GM19463 (cell line): ENCODE results near the gene CACNA1C.

Experiments used
- ATAC-seq: cut with Tn5 transposase; IDR thresholded peaks from one replicate; pipeline ENCODE4 v1.9.1; 2021; ENCODE audit warnings: mild to moderate bottlenecking, moderate library complexity; ENCODE audit not compliant: unreplicated experiment

The CACNA1C gene

DNA sequence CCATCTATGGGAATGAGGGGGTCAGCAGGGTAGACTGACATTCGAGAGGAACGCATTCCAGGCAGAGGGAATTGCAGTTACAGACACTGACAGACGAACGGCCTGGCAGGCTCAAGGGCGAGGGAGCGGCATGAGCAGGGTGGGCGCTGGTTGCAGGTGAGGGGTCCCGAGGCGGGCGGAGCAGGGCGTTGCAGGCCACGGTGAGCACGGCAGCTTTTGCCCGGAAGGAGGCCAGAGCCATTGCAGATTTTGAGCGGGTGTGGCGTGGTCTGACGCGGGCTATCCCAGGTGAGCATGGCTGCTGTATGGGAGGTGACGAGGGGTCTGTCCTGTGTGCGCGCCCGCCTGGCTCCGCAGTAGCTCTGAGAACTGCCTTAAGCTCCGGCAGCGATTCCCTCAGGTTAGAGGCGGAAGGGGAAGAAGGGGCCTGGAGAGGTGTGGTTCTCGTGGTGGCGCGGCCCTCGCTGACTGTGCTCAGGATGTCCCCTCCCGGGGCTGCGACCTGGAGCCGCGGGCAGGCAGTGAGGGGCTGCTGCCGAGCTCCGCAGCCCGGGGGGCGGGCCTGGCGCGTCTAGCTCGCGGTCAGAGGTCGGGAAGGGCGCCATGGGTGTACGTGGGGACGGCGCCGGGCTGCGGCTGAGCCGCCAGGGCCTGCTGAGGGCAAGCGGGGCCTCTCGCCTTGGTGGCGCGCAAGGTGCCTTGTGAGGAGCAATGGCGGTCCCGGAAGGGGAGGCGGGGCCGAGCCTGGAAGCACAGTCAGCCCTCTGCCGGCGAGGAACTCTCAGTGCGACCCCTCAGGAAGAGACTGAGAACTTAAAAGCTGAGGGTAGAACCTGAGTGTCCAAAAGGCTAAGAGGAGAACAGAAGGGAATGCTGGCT lies 177.1 kb downstream of the CACNA1C start:
- ATAC-seq = no peak

DNA sequence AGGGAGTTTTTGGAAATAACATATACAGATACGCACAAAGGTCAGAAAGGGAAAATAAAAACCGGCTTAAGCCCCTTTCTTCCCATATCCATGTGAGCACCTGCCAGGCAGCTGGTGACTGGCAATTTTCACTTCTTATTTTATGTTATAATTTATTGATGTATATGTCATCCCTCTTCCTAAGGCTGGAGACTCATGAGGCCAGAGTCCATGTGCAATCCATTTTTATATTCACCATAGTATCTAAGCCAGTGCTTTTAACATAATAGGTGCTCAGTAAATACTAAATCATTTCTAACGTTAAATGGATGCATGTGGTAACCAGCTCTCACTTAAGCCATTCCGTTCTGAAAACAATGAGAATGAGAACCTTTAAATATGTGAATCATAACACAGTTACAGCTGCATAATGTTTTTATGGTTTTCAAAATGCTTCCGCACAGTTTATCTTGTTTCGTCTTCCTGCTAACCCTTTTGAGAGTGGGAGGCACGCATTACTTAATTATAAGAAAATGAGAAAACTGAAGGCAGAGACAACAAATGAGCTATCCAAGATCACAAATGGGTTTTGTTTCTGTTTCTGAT lies 178.3 kb downstream of the CACNA1C start:
- no peak for ATAC-seq

DNA sequence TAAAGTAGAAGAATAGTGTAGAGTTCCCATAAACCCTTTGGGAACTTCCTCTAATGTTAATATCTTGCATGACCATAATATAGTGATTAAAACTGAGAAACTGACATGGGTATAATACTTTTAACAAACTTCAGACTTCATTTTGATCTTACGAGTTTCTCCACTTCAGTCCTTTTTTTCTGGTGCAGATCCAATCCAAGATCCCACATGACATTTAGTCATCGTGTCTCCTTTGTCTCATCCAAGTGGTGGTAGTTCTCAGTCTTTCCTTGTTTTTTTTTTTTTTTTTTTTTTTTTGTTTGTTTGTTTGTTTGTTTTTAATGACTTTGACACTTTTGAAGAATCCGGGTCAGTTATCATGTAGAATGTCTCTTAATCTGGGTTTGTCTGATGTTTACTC lies 179.2 kb downstream of the CACNA1C start:
- ATAC-seq = no peak

DNA sequence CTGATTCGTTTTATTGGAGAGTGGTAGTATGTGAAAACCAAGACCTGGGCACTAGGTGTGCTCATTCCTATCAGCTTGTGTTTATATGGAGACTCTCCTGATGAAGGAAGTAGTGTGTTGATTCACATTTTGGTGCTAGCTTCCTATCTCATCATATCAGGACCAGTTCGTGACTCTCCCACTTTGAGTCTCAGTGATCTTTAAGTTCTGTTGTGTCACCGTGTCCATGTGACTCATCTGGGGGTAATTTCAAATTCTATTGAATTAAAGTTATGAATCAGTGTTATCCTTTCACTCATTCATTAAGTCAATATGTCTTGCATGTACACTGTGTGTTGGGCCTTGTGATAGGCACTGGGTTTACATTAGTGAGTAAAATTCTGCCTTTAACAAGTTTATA lies 180.2 kb downstream of the CACNA1C start:
- ATAC-seq = no peak

DNA sequence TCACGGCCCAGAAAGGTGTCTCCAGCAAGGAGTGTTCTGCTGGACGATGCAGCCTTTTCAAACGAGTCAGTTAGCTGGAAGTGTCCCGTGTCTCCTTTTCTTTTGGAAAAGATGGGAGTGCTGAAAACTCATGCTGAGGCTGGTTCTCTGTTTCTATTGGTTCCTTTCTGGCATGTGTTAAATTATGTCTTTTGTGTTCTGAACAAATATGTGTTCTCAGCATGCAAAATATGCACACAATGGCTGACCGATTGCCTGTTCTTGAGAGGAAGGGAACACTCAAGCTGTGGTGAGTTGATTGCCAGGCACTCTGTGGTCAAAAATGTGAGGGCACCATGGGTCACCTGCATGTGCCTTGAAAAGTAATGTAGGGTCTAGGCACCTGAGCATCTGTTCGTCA lies 181.3 kb downstream of the CACNA1C start:
- ATAC-seq = no peak

DNA sequence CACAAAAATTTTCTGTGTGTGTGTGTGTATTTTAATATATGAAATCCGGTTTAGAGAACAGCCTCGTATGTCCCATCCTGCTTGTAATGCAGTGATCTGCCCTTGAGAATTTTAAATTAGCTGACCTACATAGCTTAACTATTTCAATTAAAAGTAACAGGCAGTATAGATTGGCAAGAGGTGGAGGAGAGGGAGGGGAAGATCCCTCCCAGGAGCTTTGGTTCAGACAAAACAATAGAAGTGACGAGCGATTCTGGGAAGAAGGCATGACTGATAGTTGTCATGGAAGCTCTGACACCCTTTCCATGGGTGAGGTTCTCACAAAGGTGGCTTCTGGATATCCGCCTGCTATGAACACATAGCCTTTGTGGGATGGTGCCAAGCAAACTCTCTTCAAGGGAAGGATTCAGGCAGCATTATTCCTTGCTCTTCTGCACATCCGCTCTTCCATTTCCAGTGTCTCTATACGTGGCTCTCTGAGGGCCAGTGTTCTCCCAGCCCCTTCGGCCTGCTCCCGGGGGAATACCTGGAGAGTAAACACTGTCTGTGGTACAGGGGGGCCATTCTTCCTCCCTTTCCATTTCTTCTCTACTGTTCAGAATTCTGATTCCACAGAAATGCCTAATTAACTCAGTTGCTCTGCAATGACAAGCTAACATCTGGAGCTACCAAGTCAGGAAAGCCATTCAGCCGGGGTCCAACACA lies 182.0 kb downstream of the CACNA1C start:
- no peak for ATAC-seq

DNA sequence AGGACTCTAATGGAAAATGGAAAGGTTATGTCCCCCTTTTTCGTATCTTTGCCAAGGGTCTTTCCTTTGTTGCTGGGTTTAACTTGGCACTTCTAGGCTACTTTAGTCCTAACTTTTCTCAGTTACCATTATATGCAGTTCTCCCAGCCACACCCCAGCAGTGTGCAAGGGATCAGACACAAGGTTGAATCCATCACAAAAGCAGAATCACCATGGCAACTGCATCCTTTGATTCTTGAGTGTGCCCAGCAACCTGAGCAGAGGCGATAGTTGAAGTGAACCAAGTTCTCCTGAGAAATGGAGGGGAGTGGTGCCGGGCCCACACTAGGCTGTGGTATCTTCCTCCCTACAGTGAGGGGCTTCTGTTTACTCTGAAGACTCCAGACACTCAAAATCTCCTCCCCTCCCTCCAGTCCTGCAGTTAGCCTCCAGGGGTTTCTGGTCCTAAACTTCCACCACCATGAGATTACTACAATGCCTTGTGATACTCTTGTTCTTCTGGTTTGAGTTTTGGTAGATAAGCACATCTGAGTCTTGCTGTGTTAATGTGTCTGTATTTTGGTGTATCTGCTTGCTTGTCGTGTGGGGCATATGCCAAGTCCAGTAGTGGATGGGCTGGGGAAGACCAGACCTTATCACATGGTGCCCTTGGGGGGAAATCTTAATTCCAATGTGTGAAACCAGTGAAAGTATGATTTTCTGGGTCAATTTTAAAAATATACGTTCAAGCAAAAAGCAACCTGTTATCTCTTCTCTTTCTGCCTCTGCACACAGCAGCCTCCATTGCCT lies 183.9 kb downstream of the CACNA1C start:
- no peak for ATAC-seq

DNA sequence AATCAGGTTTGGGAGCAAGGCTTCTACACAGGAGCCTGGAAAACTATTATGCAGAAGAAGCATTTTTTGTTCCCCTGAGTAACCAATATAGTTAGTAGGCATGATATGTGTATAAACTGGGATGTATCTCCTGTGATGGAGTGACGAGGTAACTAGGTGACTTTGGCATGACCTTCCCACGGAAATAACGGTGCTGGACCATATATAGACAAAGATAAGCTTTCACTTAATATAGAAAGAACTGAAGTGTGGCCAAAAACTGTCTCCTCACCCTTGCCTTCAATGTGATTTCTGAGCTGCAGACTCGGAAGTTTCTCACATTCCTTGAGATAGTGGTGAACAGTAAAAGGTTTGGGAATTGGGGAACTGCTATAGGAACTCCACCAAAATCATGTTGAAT lies 185.3 kb downstream of the CACNA1C start:
- ATAC-seq = no peak

DNA sequence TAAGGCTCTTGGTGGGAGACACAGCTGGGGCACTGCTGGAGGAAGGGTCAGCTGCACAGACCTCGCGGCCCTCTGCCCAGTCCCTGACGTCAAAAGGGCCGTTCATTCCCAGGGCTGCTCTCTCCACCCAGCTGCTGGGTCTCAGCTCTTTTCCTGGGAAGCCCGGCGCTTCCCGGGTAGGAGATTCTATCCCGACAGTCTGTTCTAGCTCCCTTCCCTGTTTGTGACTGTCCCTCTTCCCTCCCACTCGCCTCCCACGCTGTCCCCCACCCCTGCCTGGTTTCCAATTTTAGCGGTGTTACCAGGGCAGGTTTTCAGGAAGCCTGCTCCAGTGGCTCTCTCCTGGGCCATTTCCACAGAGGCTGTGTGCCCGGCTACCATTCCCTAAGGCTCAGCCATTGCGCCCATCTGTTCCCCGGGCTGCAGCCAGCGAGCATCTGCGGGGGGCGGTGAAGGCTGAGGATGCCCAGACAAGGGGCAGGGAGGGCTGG lies 186.6 kb downstream of the CACNA1C start:
- no peak for ATAC-seq

DNA sequence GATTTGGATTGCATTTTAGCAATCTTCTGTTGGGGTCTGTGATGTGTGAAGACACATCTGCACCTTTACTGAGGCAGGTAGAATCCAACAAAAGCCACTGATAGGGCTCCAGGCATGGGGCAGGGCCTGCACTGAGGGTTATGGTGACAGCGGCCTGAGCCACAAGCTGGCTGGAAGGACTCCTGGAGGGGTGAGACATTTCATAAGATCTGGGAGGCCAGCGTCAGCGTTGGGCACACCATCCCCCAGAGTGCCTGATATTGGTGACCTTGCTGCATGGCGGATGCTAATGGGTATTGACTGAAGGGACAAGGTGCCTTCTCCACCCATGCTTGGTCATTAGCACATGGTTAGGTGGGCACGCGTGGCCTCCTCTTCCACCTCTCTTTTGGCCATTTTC lies 187.6 kb downstream of the CACNA1C start:
- ATAC-seq = no peak

DNA sequence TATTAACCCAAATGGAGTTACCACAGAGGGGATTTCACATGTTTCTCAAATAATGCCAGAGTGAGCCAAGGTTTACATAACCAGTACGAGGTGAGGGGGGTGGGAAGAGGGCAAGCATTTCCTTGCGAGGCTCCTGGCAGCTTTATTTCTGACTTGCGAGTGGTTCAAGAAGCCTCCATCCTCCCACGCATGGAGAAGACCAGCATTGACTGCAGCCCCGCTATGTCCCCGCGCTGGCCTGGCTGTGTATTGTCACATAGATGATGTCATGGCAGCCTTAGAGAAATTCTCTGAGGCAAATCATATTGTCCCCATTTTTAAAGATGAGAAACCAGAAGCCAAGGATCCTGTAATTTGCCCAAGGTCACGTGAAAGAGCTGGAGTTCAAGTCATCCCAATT lies 188.2 kb downstream of the CACNA1C start:
- ATAC-seq = no peak

DNA sequence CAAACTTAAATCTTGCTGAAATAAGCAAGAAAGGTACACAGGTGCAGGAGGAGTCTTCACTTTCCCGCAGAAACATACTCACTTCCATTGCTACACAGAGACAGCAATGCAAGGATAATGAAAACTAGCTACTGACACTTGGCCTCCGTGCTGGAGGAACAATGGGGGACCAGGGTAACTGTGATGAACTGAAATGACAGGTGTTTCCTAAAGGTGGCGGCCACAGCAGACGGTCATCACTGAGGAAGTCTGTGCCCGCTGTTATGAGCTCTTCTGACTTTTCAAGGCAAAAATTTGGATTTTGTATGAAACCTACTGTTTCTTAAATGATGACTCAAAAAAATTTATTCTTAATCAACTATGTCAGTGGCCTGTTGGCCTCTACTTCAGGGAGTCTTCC lies 189.4 kb downstream of the CACNA1C start:
- no peak for ATAC-seq

DNA sequence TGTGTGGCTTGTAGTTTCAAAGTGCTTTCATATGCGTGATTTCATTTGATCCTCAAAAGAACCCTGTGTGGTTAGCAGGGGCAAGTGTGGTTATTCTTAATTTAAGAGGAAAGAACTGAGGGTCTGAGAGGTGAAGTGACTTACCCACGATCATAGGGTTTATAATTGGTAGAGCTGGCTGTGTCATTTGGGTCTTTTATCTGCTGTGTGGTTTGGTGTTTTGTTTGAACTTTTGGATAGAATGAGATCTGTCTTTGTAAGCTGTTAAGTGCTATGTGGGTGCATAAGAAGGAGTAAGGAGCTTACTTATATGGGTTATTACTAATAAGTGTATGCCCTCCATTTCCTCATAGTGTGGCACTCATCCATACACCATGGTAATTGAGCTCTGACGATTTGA lies 190.0 kb downstream of the CACNA1C start:
- no peak for ATAC-seq

DNA sequence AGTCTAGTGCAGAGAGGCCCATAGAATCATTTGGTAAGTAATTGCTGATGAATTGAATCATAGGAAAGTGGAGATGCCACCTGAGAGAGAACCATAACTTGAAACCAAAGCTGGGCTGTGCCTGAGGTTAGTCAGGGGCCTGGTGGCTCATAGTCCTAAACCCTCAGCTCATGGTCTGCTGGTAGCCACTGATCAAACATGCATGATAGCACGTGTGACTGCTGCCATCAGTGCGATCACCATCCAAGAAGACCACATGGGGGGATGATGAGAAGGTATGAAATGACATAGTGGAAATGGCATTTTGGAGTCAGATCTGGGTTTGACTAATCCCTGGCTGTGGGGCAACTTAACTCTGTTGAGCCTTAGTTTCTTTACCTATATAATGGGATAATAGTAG lies 190.5 kb downstream of the CACNA1C start:
- no peak for ATAC-seq

DNA sequence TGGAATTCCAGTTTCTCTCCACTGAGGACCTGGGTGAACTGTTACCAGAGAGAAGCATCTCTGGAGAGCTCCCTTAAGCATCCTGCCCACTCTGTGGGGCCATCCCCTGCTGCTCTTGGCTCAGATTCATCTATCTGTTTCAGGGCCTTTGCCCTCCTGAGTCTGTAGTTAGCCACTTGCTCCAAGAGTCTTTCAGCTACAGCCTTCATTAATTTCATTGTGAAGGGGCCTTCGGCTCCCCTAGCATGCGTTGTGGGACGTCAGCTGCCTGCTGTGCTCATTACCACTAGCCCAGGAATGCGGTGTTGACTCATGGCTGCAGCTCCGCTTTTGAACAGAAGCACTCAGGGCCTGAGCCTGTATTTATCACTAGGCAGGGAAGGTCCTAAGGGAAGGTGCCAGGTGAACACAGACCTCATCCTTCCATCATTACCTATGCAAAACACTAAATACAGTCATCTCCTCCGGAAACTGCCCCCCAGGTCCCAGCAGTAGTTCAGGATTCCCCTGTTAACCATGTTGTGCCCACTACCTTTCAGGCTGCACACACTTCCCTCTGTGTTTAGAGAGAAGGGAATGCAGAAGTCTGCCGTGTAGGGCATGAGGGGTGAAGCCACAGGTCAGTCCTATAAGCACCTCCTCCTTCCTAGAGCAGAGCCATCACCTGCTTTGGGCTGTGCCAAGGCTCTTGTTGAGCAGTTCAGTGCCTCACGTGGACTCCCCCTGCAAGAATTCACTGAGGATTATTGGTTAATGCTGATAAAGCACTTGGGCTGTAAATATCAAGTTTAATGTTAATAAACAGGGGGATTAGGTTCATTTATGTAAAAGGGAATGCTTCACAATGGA lies 191.4 kb downstream of the CACNA1C start:
- no peak for ATAC-seq

DNA sequence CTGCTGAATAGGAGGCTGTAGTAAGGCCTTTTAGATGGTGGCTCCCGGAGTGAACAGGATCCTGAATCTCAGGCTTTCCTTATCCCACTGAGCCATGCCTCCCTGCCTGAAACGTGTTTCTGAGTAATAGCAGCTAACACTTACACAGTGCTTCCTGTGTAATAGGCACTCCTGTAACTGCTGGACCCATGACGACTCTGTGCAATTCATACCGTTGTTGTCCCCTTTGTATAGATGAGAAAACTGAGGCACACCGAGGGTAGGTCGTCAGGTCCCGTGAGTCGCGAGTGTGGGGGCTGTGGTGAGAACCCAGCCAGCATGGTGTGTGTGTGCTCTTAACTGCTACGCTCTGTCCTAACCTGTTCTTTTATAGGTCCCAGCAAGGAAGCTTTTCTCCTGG lies 193.6 kb downstream of the CACNA1C start:
- no peak for ATAC-seq

DNA sequence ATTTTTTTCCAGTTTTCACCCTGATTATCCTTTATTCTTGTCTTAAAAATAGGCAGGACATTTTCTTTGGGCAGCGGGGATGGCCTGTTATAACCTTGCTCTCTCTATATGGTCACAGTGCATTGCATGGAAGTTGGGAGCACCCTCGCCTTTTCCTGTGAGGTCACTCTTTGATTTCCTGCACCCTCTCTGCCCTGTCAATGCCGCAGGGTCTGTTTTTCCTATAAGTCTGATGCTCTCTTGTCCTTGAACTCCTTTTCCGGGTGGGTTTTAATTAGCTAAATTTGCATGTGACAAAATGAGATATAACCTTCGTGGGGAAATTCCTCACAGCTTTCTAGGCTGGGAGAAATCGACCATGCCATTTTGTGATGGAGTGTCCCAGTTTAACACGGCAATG lies 194.3 kb downstream of the CACNA1C start:
- no peak for ATAC-seq

DNA sequence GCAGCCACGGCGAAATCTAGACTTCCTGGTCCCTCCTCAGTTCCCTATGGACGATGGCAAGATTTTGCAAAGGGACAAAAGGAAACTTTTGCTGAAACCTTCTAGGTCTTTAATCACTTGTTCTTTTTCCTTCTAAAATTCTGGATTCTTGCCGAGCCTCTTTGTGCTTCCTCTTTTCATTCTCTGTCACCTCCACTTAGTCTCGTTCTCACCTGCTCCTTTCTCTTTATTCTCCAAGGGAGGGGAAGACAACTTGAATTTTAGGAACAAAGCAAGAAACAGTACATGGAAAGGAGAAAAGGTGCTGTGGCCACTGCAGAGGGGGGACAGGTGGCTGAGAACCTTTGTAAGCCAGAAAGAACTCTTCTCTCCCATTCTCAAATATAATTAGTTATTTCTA lies 194.8 kb downstream of the CACNA1C start:
- ATAC-seq = no peak

DNA sequence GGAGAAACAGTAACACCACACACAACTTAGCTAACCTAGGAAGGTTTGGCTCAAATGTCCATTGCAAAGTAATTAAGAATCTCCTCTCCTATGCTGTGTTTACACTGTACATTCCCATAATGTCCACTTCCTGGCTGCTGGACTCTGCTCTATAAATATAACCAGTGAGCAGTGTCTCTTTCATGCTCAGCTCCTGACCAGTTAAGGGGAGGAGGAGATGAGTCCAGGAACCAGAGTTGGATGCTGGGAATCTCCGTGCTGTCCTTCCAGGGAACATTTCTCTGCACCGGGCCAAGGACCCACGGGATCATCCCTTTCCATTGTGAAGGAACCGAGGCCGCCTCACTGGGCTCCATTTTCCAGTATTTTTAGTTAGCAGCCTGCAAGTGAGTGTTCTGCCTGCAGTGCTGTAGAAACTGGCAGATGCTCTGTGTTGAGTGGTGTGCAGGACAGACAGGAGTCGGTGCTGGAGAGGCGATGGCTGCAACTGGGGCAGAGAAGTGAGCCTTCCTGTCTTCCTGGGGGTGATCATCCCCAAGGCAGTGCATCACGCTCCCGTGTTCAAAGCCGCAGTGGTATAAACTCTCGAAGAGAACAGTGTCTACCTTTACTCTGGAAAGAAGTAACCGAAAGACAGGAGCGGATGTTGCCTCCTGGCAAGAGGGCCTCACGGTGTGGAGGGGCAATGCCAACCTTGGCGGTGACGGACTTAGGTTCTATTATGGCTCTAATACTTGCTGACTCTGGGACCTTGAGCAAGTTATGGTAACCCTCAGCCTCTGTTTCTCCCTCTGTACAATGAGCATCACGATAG lies 195.5 kb downstream of the CACNA1C start:
- no peak for ATAC-seq
